H1 (cell line): Measurements from ENCODE around the gene KRTAP21-3.

Source experiments
- CEBPB ChIP-seq: IDR thresholded peaks from 2 replicates; pipeline ENCODE4 v1.6.1; 2012; ENCODE audit warnings: low read depth, low read length
- TF ChIP-seq, protein P1 (sequence below), 3 experiments: IDR thresholded peaks; 1 replicate in 2 of 3; 2 replicates in 1 of 3; pipeline versions ENCODE4 v1.5.1 to v1.6.1; 2011; ENCODE audit warnings: low read length in 3 of 3, mild to moderate bottlenecking in 3 of 3, inconsistent platforms in 2 of 3, low read depth in 1 of 3, moderate library complexity in 1 of 3; ENCODE audit not compliant: insufficient read depth in 1 of 3; ENCODE audit errors: control extremely low read depth in 1 of 3
- TF ChIP-seq, protein P2 (sequence below): IDR thresholded peaks from 2 replicates; pipeline ENCODE4 v1.6.1; 2011; ENCODE audit warnings: low read depth, mild to moderate bottlenecking, low read length; ENCODE audit not compliant: insufficient read depth

- TF ChIP-seq, protein P1, sequence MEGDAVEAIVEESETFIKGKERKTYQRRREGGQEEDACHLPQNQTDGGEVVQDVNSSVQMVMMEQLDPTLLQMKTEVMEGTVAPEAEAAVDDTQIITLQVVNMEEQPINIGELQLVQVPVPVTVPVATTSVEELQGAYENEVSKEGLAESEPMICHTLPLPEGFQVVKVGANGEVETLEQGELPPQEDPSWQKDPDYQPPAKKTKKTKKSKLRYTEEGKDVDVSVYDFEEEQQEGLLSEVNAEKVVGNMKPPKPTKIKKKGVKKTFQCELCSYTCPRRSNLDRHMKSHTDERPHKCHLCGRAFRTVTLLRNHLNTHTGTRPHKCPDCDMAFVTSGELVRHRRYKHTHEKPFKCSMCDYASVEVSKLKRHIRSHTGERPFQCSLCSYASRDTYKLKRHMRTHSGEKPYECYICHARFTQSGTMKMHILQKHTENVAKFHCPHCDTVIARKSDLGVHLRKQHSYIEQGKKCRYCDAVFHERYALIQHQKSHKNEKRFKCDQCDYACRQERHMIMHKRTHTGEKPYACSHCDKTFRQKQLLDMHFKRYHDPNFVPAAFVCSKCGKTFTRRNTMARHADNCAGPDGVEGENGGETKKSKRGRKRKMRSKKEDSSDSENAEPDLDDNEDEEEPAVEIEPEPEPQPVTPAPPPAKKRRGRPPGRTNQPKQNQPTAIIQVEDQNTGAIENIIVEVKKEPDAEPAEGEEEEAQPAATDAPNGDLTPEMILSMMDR (IDR thresholded peaks at IDR 0.05; ENCODE audit: control extremely low read depth in 1 of 3, insufficient read depth in 1 of 3, low read depth in 1 of 3, low read length in 3 of 3): no peak
- no peak for TF ChIP-seq CEBPB
- TF ChIP-seq, protein P2, sequence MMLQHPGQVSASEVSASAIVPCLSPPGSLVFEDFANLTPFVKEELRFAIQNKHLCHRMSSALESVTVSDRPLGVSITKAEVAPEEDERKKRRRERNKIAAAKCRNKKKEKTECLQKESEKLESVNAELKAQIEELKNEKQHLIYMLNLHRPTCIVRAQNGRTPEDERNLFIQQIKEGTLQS: no peak
Measured at GRCh38 chr21:30684506-30684905, 34.1 kb downstream of the KRTAP21-3 start.
